MCF 10A (cell line): ENCODE measurements around the gene WDR7. TPM values are rescaled to one million over a fixed set of nuclear protein-coding genes. Genes with fewer than 3 reads are reported as not detected.

Source experiments
- BruUV-seq: library from RNA; stranded (reverse); fragments of 400-500 nt; replicated peaks from 2 replicates; lab custom pipeline; 2021; lab: Mats Ljungman, UMichigan
- CTCF ChIA-PET: fragments of 300-600 bp; sonication (Branson Sonifier 250); formaldehyde crosslinking; extraction: SDS; loops from one replicate; lab custom pipeline; 2021; ENCODE audit warnings: antibody characterized with exemption, inconsistent platforms; lab: Yijun Ruan, JAX
- POLR2A ChIA-PET: fragments of 300-600, 350-650 bp; sonication (Branson Sonifier 250); formaldehyde crosslinking; extraction: SDS; loops from one replicate; lab custom pipeline; 2020; ENCODE audit warnings: antibody characterized with exemption, inconsistent platforms; lab: Yijun Ruan, JAX
- DNase-seq: peaks from one replicate; pipeline ENCODE4 v3.0.0-alpha.2; 2018; ENCODE audit not compliant: unreplicated experiment
- H3K27ac Mint-ChIP-seq: one replicate; pipeline ENCODE4 v1.8.0; 2022; ENCODE audit warnings: mild to moderate bottlenecking, low read depth, mixed read lengths; ENCODE audit not compliant: unreplicated experiment
- H3K27me3 Mint-ChIP-seq: one replicate; pipeline ENCODE4 v1.8.0; 2022; ENCODE audit warnings: mixed read lengths; ENCODE audit not compliant: insufficient read depth, unreplicated experiment
- H3K36me3 Mint-ChIP-seq: one replicate; pipeline ENCODE4 v1.8.0; 2022; ENCODE audit warnings: mild to moderate bottlenecking, moderate library complexity, mixed read lengths; ENCODE audit not compliant: insufficient read depth, unreplicated experiment
- H3K4me1 Mint-ChIP-seq: one replicate; pipeline ENCODE4 v1.8.0; 2022; ENCODE audit warnings: mixed read lengths; ENCODE audit not compliant: insufficient read depth, unreplicated experiment
- H3K4me3 Mint-ChIP-seq: one replicate; pipeline ENCODE4 v1.8.0; 2022; ENCODE audit warnings: mild to moderate bottlenecking, moderate library complexity, mixed read lengths; ENCODE audit not compliant: unreplicated experiment
- H3K9me3 Mint-ChIP-seq: one replicate; pipeline ENCODE4 v1.8.0; 2022; ENCODE audit warnings: mixed read lengths; ENCODE audit not compliant: unreplicated experiment
- intact Hi-C: fragments of 100-400 bp; cut with micrococcal nuclease; formaldehyde crosslinking; loops from 2 replicates; pipeline ENCODE4 v1.14.1; 2022
- total RNA-seq: library from RNA; stranded (reverse); gene quantifications from 2 replicates; pipeline ENCODE4 v1.2.3, GENCODE V29; 2022
- TF ChIP-seq, protein P1 (sequence below): fragments of 200-600 bp; IDR thresholded peaks from one replicate; pipeline ENCODE4 v1.8.0; 2022; ENCODE audit warnings: antibody characterized with exemption, mild to moderate bottlenecking; ENCODE audit not compliant: unreplicated experiment

The WDR7 gene
- total RNA-seq, 1 experiment from 2014 or later = 12.6 TPM

DNA sequence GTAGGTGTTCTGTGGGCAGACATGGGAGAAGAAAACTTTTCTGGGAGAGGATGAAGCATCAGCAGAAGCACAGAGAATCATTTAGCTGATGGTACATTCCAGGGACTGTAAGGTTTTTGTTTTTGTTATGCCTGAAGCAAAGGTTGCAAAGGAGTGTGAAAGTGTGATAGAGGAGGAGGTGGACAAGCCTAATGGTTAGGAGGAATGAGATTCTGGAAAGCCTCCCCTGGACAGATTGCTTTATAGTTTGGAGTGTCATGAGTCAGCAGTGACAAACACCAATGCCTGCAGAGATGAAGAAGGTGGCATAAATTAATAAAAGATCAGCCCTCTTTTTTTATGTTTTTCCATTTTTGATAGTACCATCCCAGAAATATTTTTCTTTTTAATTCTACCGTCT, 324.1 kb downstream of the WDR7 start:
- no peaks in the 10 kb centered on the region for H3K9me3 Mint-ChIP-seq
- H3K4me1 Mint-ChIP-seq = no peaks in the 10 kb centered on the region
- H3K27me3 Mint-ChIP-seq = no peaks in the 10 kb centered on the region
- TF ChIP-seq, protein P1, sequence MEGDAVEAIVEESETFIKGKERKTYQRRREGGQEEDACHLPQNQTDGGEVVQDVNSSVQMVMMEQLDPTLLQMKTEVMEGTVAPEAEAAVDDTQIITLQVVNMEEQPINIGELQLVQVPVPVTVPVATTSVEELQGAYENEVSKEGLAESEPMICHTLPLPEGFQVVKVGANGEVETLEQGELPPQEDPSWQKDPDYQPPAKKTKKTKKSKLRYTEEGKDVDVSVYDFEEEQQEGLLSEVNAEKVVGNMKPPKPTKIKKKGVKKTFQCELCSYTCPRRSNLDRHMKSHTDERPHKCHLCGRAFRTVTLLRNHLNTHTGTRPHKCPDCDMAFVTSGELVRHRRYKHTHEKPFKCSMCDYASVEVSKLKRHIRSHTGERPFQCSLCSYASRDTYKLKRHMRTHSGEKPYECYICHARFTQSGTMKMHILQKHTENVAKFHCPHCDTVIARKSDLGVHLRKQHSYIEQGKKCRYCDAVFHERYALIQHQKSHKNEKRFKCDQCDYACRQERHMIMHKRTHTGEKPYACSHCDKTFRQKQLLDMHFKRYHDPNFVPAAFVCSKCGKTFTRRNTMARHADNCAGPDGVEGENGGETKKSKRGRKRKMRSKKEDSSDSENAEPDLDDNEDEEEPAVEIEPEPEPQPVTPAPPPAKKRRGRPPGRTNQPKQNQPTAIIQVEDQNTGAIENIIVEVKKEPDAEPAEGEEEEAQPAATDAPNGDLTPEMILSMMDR = no peak
- no peak overlapping the region for H3K27ac Mint-ChIP-seq
- ChIA-PET CTCF (no interaction called here), POLR2A (no interaction called here)
- no peaks in the 10 kb centered on the region for H3K36me3 Mint-ChIP-seq
- intact Hi-C loops = no loop called here
- no peak overlapping the region for H3K4me3 Mint-ChIP-seq
- BruUV-seq = no TSS peak
- no peak for DNase-seq

DNA sequence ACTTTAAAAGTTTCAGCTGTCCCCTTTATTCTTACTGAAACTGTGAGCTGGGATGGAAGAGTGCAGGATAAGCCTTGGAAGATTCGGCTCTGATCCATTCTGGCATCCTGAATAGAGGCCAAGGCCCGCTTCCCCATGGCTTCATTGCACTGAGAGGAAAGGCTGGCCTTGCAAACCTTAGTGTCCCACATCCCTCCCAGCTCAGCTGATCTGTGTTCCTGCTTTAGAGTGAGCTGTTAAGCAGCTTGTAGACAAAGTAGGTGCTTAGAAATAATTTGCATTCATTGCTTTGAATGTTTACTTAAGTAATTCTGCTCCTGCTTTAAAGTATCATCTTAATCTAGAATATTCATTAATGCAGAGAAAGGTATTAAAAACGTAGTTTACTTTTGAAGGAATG, 326.1 kb downstream of the WDR7 start:
- BruUV-seq = no TSS peak
- POLR2A ChIA-PET = no interaction called here
- no peak for DNase-seq

DNA sequence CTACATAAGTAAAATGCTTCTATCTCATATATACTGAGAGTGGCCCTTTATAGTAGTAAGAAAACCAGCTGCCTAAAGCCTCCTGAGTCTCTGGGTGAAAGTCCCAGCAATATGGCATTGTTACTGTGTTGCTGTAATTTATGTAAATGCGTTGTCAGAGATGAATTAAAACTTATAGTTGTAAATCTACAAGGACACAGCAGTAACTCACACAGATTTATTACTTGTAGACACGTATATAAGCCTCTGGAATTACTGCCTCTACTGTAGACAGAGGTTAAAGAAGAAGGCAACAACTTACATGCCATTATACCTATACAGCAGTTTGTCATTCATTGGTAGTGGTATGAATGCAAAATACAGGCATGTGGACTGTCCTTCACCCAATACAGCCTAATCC, 326.6 kb downstream of the WDR7 start:
- POLR2A ChIA-PET = no interaction called here
- no peak for DNase-seq
- Mint-ChIP-seq H3K4me1 (no peaks in the 10 kb centered on the region), H3K9me3 (no peaks in the 10 kb centered on the region), H3K36me3 (no peaks in the 10 kb centered on the region), H3K4me3 (no peak overlapping the region), H3K27ac (no peak overlapping the region), H3K27me3 (no peaks in the 10 kb centered on the region)
- BruUV-seq = no TSS peak
- intact Hi-C loops = no loop called here
- TF ChIP-seq, protein P1 = no peak
- CTCF ChIA-PET = no interaction called here

More for the DNA sequence above, 326.1 kb downstream of the WDR7 start:
- CTCF ChIA-PET = no interaction called here
- Mint-ChIP-seq H3K36me3 (no peaks in the 10 kb centered on the region), H3K4me3 (no peak overlapping the region), H3K27me3 (no peaks in the 10 kb centered on the region), H3K27ac (no peak overlapping the region), H3K9me3 (no peaks in the 10 kb centered on the region), H3K4me1 (no peaks in the 10 kb centered on the region)
- TF ChIP-seq, protein P1 = no peak
- intact Hi-C loops = no loop called here

DNA sequence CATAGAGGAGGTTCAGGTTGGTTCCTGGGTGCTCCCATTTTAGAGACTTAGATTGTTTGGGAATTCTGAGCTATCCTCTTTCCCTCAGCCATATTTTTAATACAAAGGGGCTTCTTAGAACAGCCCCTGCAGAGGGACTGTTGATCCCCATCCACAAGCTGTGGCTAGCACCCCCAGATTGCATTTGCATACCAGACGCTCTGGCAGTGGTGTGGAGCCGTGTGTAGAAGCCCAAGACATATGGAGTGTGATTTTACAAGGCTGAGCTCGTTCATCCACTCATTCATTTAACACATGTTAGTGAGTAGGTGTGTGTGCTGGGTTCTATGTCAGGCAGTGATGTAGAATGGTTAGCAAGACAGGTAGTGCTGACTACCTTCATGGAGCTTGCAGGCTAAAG, 329.0 kb downstream of the WDR7 start:
- no peak for DNase-seq
- no peaks in the 10 kb centered on the region for H3K9me3 Mint-ChIP-seq
- no peaks in the 10 kb centered on the region for H3K36me3 Mint-ChIP-seq
- no peaks in the 10 kb centered on the region for H3K27me3 Mint-ChIP-seq
- ChIA-PET POLR2A (no interaction called here), CTCF (interaction anchor here (1.1 to 1.2 kb wide), 2 partner anchors 111 to 466 kb away, joined by 3 read pairs; no protein-coding TSS in a partner anchor)
- no peaks in the 10 kb centered on the region for H3K4me1 Mint-ChIP-seq
- TF ChIP-seq, protein P1 = no peak
- intact Hi-C loops = no loop called here
- no peak overlapping the region for H3K27ac Mint-ChIP-seq
- BruUV-seq = no TSS peak
- no peak overlapping the region for H3K4me3 Mint-ChIP-seq
